Parathyroid adenoma (tissue), 2 donors: ENCODE measurements around the gene RASGEF1B.

Source experiments
- H2AFZ ChIP-seq: fragments of 300-600 bp; sonication (generic); one replicate; pipeline ENCODE4 v1.7.0; 2017; ENCODE audit warnings: antibody characterized with exemption, mild to moderate bottlenecking
- H3K27ac ChIP-seq: fragments of 300-600 bp; sonication (generic); one replicate; pipeline ENCODE4 v1.7.0; 2017
- H3K27me3 ChIP-seq: fragments of 300-600 bp; sonication (generic); one replicate; pipeline ENCODE4 v1.7.0; 2017; ENCODE audit warnings: low read length; ENCODE audit not compliant: control insufficient read depth, insufficient read depth
- H3K36me3 ChIP-seq: fragments of 300-600 bp; sonication (generic); one replicate; pipeline ENCODE4 v1.7.0; 2017; ENCODE audit warnings: low read length; ENCODE audit not compliant: control insufficient read depth, insufficient read depth
- H3K4me1 ChIP-seq: fragments of 300-600 bp; sonication (generic); one replicate; pipeline ENCODE4 v1.7.0; 2017; ENCODE audit warnings: control low read depth
- H3K4me2 ChIP-seq: fragments of 300-600 bp; sonication (generic); one replicate; pipeline ENCODE4 v1.7.0; 2017; ENCODE audit warnings: low read length
- H3K4me3 ChIP-seq: fragments of 300-600 bp; sonication (generic); one replicate; pipeline ENCODE4 v1.7.0; 2017; ENCODE audit warnings: low read depth, low read length
- H3K79me2 ChIP-seq: fragments of 300-600 bp; sonication (generic); one replicate; pipeline ENCODE4 v1.7.0; 2017; ENCODE audit warnings: control low read depth
- H3K9ac ChIP-seq: fragments of 300-600 bp; sonication (generic); one replicate; pipeline ENCODE4 v1.7.0; 2017; ENCODE audit warnings: mild to moderate bottlenecking
- H3K9me3 ChIP-seq: fragments of 300-600 bp; sonication (generic); one replicate; pipeline ENCODE4 v1.7.0; 2017; ENCODE audit warnings: low read length; ENCODE audit not compliant: control insufficient read depth
- CTCF ChIP-seq: fragments of 300-600 bp; sonication (generic); IDR thresholded peaks from one replicate; pipeline ENCODE4 v1.7.0; 2017; ENCODE audit warnings: antibody characterized with exemption, mild to moderate bottlenecking
- donor health status: primary hyperparathyroidism.

RASGEF1B gene

GRCh38 chr4:81455897-81456296 is 15.8 kb downstream of the RASGEF1B start:
- no peak overlapping the region for H3K27ac ChIP-seq
- H3K4me2 ChIP-seq, result no peak overlapping the region
- no peaks in the 10 kb centered on the region for H3K79me2 ChIP-seq
- no peak overlapping the region for H2AFZ ChIP-seq
- no peak overlapping the region for H3K4me3 ChIP-seq
- no peak for TF ChIP-seq CTCF
- H3K9ac ChIP-seq, result no peak overlapping the region
- no peaks in the 10 kb centered on the region for H3K27me3 ChIP-seq
- H3K36me3 ChIP-seq, result no peaks in the 10 kb centered on the region
- H3K4me1 ChIP-seq, result no peaks in the 10 kb centered on the region
- no peaks in the 10 kb centered on the region for H3K9me3 ChIP-seq

GRCh38 chr4:81454948-81455347 is 16.8 kb downstream of the RASGEF1B start:
- Histone ChIP-seq H3K4me3 (no peak overlapping the region), H3K36me3 (no peaks in the 10 kb centered on the region), H3K4me1 (no peaks in the 10 kb centered on the region), H2AFZ (no peak overlapping the region), H3K79me2 (no peaks in the 10 kb centered on the region), H3K27me3 (no peaks in the 10 kb centered on the region), H3K27ac (no peak overlapping the region), H3K9ac (no peak overlapping the region), H3K9me3 (no peaks in the 10 kb centered on the region), H3K4me2 (no peak overlapping the region)
- no peak for TF ChIP-seq CTCF

DNA sequence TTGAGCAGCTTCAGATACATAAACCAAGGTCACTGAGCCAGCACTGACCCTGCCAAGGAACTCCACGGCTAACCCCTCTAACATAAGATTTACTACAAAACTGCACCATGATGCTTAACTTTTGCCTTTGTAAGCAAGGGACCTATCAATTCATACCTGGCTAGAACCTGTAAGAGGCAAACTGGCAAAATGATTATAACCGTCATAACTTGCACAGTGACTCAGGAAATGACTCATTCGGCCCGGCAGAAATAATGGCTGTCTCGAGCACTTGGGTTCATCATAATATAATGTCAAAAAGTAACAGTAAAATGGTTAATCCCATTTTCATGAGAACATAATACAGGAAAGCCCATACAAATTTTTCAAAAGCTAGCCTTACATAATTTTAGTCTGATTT is 17.2 kb downstream of the RASGEF1B start:
- no peaks in the 10 kb centered on the region for H3K9me3 ChIP-seq
- H3K27ac ChIP-seq, result no peak overlapping the region
- H3K79me2 ChIP-seq, result no peaks in the 10 kb centered on the region
- no peaks in the 10 kb centered on the region for H3K27me3 ChIP-seq
- no peak overlapping the region for H2AFZ ChIP-seq
- H3K36me3 ChIP-seq, result no peaks in the 10 kb centered on the region
- H3K4me2 ChIP-seq, result no peak overlapping the region
- H3K4me1 ChIP-seq, result no peaks in the 10 kb centered on the region
- no peak overlapping the region for H3K9ac ChIP-seq
- no peak for TF ChIP-seq CTCF
- no peak overlapping the region for H3K4me3 ChIP-seq

GRCh38 chr4:81453024-81453423 is 18.7 kb downstream of the RASGEF1B start:
- Histone ChIP-seq H3K79me2 (no peaks in the 10 kb centered on the region), H3K27me3 (no peaks in the 10 kb centered on the region), H3K4me2 (no peak overlapping the region), H3K9me3 (no peaks in the 10 kb centered on the region), H3K4me3 (no peak overlapping the region), H3K27ac (no peak overlapping the region), H3K9ac (no peak overlapping the region), H3K4me1 (no peaks in the 10 kb centered on the region), H3K36me3 (no peaks in the 10 kb centered on the region), H2AFZ (no peak overlapping the region)
- no peak for TF ChIP-seq CTCF

GRCh38 chr4:81452452-81453006 is 19.2 kb downstream of the RASGEF1B start:
- Histone ChIP-seq H2AFZ (no peak overlapping the region), H3K27ac (no peak overlapping the region), H3K79me2 (no peaks in the 10 kb centered on the region), H3K4me1 (no peaks in the 10 kb centered on the region), H3K9ac (no peak overlapping the region), H3K36me3 (no peaks in the 10 kb centered on the region), H3K4me2 (no peak overlapping the region), H3K9me3 (no peaks in the 10 kb centered on the region), H3K4me3 (no peak overlapping the region), H3K27me3 (no peaks in the 10 kb centered on the region)
- TF ChIP-seq CTCF, result no peak
